Common myeloid progenitor, CD34-positive (primary cell): ENCODE measurements around the gene SCARB1. TPM values are rescaled to one million over a fixed set of nuclear protein-coding genes. Genes with fewer than 3 reads are reported as not detected.
"Not testable (repeated sequence)": the region's sequence is repeated elsewhere in the genome, so short reads cannot be mapped to it uniquely, and the experiment has no call there.

Experiments used
- CTCF ChIA-PET: fragments of 350-600 bp; sonication (Branson Sonifier 250); formaldehyde crosslinking; loops from one replicate; lab custom pipeline; 2021; ENCODE audit warnings: antibody characterized with exemption; lab: Charles Lee
- POLR2A ChIA-PET: fragments of 350-600 bp; sonication (Branson Sonifier 250); formaldehyde crosslinking; loops from one replicate; lab custom pipeline; 2021; ENCODE audit warnings: antibody characterized with exemption; lab: Charles Lee
- DNase-seq, 3 donors: peaks; one replicate each; pipeline versions ENCODE4 v3.0.0 to v3.0.0-alpha.2; 2013
- H3K27ac ChIP-seq, 2 experiments: 1 replicate in 1 of 2; 2 replicates in 1 of 2; pipeline ENCODE4 v1.7.0; 2013; ENCODE audit warnings: inconsistent platforms in 2 of 2, low read length in 2 of 2, mild to moderate bottlenecking in 2 of 2, low read depth in 1 of 2, moderate library complexity in 1 of 2; ENCODE audit not compliant: severe bottlenecking in 2 of 2, insufficient read depth in 1 of 2, poor library complexity in 1 of 2
- H3K27me3 ChIP-seq, 5 experiments: replicated peaks in 2 of 5; 1 replicate in 3 of 5; 2 replicates in 2 of 5; pipeline versions ENCODE4 v1.6.1 to v1.7.0; 2013; ENCODE audit warnings: low read length in 4 of 5, mild to moderate bottlenecking in 2 of 5, moderate library complexity in 2 of 5, inconsistent platforms in 1 of 5; ENCODE audit not compliant: insufficient read depth in 5 of 5, control insufficient read depth in 4 of 5
- H3K36me3 ChIP-seq, 4 experiments: 1 replicate in 2 of 4; 2 replicates in 2 of 4; pipeline versions ENCODE4 v1.6.1 to v1.7.0; 2013; ENCODE audit warnings: low read length in 3 of 4, control low read depth in 1 of 4, mild to moderate bottlenecking in 1 of 4; ENCODE audit not compliant: control insufficient read depth in 4 of 4, insufficient read depth in 4 of 4
- H3K4me1 ChIP-seq, 4 experiments: 1 replicate in 3 of 4; 2 replicates in 1 of 4; pipeline versions ENCODE4 v1.6.1 to v1.7.1; 2013; ENCODE audit warnings: low read length in 3 of 4, mild to moderate bottlenecking in 3 of 4, control low read depth in 1 of 4, inconsistent platforms in 1 of 4, moderate library complexity in 1 of 4; ENCODE audit not compliant: control insufficient read depth in 4 of 4, insufficient read depth in 4 of 4; ENCODE audit errors: control extremely low read depth in 1 of 4
- H3K4me3 ChIP-seq, 7 experiments: 1 replicate in 4 of 7; 2 replicates in 3 of 7; pipeline versions ENCODE4 v1.5.1 to v1.7.0; 2013; ENCODE audit warnings: mild to moderate bottlenecking in 7 of 7, low read length in 6 of 7, moderate library complexity in 6 of 7, inconsistent platforms in 2 of 7, low read depth in 2 of 7, control low read depth in 1 of 7; ENCODE audit not compliant: insufficient read depth in 4 of 7, control insufficient read depth in 1 of 7; ENCODE audit errors: extremely low read depth in 1 of 7
- H3K9me3 ChIP-seq, 5 experiments: 1 replicate in 4 of 5; 2 replicates in 1 of 5; pipeline versions ENCODE4 v1.6.1 to v1.7.1; 2013; ENCODE audit warnings: low read length in 4 of 5, mild to moderate bottlenecking in 2 of 5, inconsistent platforms in 1 of 5, low read depth in 1 of 5, moderate library complexity in 1 of 5; ENCODE audit not compliant: control insufficient read depth in 4 of 5, insufficient read depth in 2 of 5; ENCODE audit errors: control extremely low read depth in 1 of 5
- WGBS: methylation state at CpG from one replicate; pipeline ENCODE4 v1.1.5; 2013; ENCODE audit not compliant: insufficient coverage; 5-methylcytosine and 5-hydroxymethylcytosine counted together
- polyA plus RNA-seq: library from polyadenylated mRNA; unstranded; fragments of 120-200 nt; gene quantifications from one replicate; pipeline ENCODE4 v1.2.1, GENCODE V29; 2013

The SCARB1 gene
- 25.9 TPM for polyA plus RNA-seq

GRCh38 chr12:124863416-124864325, at the start of gene SCARB1:
Gene SCARB1 (minus strand): TSS chr12:124863864. CDS start chr12:124863720, 144 bp downstream.
- POLR2A ChIA-PET: interaction anchor here (1.0 kb wide), 1 partner anchor 17 kb away, joined by 3 read pairs; no protein-coding TSS in a partner anchor
- Histone ChIP-seq H3K9me3 (no peaks in the 10 kb centered on the region), H3K4me1 (peaks cover 2 to 57% (median 34%) of the 10 kb centered on the region in 4 experiments), H3K27me3 (no peaks in the 10 kb centered on the region), H3K36me3 (peaks cover 0 to 32% (median 9%) of the 10 kb centered on the region in 4 experiments), H3K27ac (peak within 1 kb of the TSS in 1 of 2 experiments; percentile 74), H3K4me3 (peak within 1 kb of the TSS; percentile 40 to 86 (median 79))
- WGBS: 0% methylated on average over 47 of the region's 89 CpGs
- peak; percentile 69 to 82 (median 79) for DNase-seq
- CTCF ChIA-PET: interaction anchor here (1.9 kb wide), 1 partner anchor 41 kb away, joined by 5 read pairs; no protein-coding TSS in a partner anchor

- CTCF ChIA-PET: interaction anchor here (1.1 to 8.6 kb wide), 4 partner anchors 10 to 58 kb away, joined by 3 to 96 read pairs (median 5); no protein-coding TSS in a partner anchor
- DNase-seq, H3K27me3 ChIP-seq, H3K9me3 ChIP-seq, H3K27ac ChIP-seq: not testable (repeated sequence)
- H3K4me1 ChIP-seq: peaks cover 21 to 44% (median 31%) of the 10 kb centered on the region in 4 experiments
- peak overlapping the region in 4 of 7 experiments; percentile 5 to 99 (median 42) for H3K4me3 ChIP-seq
- WGBS: 96% methylated on average over 7 of the region's 21 CpGs
- POLR2A ChIA-PET: interaction anchor here (2.8 kb wide), 1 partner anchor 27 kb away, joined by 36 read pairs; no protein-coding TSS in a partner anchor
- peaks cover 2 to 30% (median 14%) of the 10 kb centered on the region in 4 experiments for H3K36me3 ChIP-seq
Observed at GRCh38 chr12:124912529-124913287, 49.0 kb upstream of the SCARB1 start.

GRCh38 chr12:124911521-124911920, 47.9 kb upstream of the SCARB1 start:
- not testable (repeated sequence) for H3K9me3 ChIP-seq, H3K27ac ChIP-seq, H3K27me3 ChIP-seq
- ChIA-PET POLR2A (interaction anchor here (0.7 to 1.8 kb wide), 3 partner anchors 16 to 29 kb away, joined by 4 to 9 read pairs (median 4); no protein-coding TSS in a partner anchor), CTCF (interaction anchor here (1.1 to 8.2 kb wide), 4 partner anchors 10 to 28 kb away, joined by 4 to 128 read pairs (median 4); no protein-coding TSS in a partner anchor)
- peak in 2 of 3 donors; percentile 40 to 46 for DNase-seq
- H3K4me1 ChIP-seq: peaks cover 14 to 36% (median 24%) of the 10 kb centered on the region in 4 experiments
- WGBS: 100% methylated on average over 2 of the region's 6 CpGs
- H3K36me3 ChIP-seq: peaks cover 2 to 30% (median 14%) of the 10 kb centered on the region in 4 experiments
- peak overlapping the region in 2 of 7 experiments; percentile 8 to 42 for H3K4me3 ChIP-seq

GRCh38 chr12:124910561-124911478, 47.2 kb upstream of the SCARB1 start:
- H3K9me3 ChIP-seq: no peaks in the 10 kb centered on the region
- peak overlapping the region in 2 of 7 experiments; percentile 8 to 42 for H3K4me3 ChIP-seq
- CTCF ChIA-PET: interaction anchor here (1.1 to 8.2 kb wide), 8 partner anchors 9 to 56 kb away, joined by 3 to 128 read pairs (median 4); no protein-coding TSS in a partner anchor
- peak overlapping the region in 1 of 2 experiments; percentile 25 for H3K27ac ChIP-seq
- POLR2A ChIA-PET: interaction anchor here (0.7 to 1.8 kb wide), 5 partner anchors 11 to 29 kb away, joined by 3 to 9 read pairs (median 4); no protein-coding TSS in a partner anchor
- peaks cover 9 to 33% (median 19%) of the 10 kb centered on the region in 4 experiments for H3K4me1 ChIP-seq
- 85% methylated on average over 8 of the region's 9 CpGs for WGBS
- DNase-seq: peak in 2 of 3 donors; percentile 40 to 45
- no peaks in the 10 kb centered on the region for H3K27me3 ChIP-seq
- H3K36me3 ChIP-seq: peaks cover 2 to 30% (median 14%) of the 10 kb centered on the region in 4 experiments

- no peak for DNase-seq
- H3K36me3 ChIP-seq: peaks cover 2 to 30% (median 14%) of the 10 kb centered on the region in 4 experiments
- 94% methylated on average over 3 of the region's 8 CpGs for WGBS
- ChIA-PET POLR2A (interaction anchor here (0.9 to 1.8 kb wide), 3 partner anchors 12 to 30 kb away, joined by 3 to 9 read pairs (median 4); no protein-coding TSS in a partner anchor), CTCF (interaction anchor here (1.1 to 8.2 kb wide), 7 partner anchors 10 to 55 kb away, joined by 3 to 128 read pairs (median 4); no protein-coding TSS in a partner anchor)
- peaks cover 3 to 25% (median 11%) of the 10 kb centered on the region in 4 experiments for H3K4me1 ChIP-seq
- H3K27me3 ChIP-seq: no peaks in the 10 kb centered on the region
- peak overlapping the region in 1 of 2 experiments; percentile 25 for H3K27ac ChIP-seq
- no peaks in the 10 kb centered on the region for H3K9me3 ChIP-seq
- no peak overlapping the region for H3K4me3 ChIP-seq
Observed at GRCh38 chr12:124909831-124910560, 46.3 kb upstream of the SCARB1 start.
